Activated CD4-positive, alpha-beta memory T cell treated with anti-CD3 and anti-CD28 coated beads for 36 hours (primary cell): Measurements from ENCODE around the gene TM4SF18. TPM values are rescaled to one million over a fixed set of nuclear protein-coding genes. Genes with fewer than 3 reads are reported as not detected.
A peak's percentile ranks its signal among the peaks of the same experiment; 100 is the strongest.
"Not testable (repeated sequence)": the region's sequence is repeated elsewhere in the genome, so short reads cannot be mapped to it uniquely, and the experiment has no call there.

Source experiments
- CTCF ChIA-PET: fragments of 350-600 bp; sonication (Branson Sonifier 250); formaldehyde crosslinking; loops from one replicate; lab custom pipeline; 2021; ENCODE audit warnings: antibody characterized with exemption, inconsistent platforms; lab: Charles Lee
- POLR2A ChIA-PET: fragments of 350-600 bp; sonication (Branson Sonifier 250); formaldehyde crosslinking; loops from one replicate; lab custom pipeline; 2021; ENCODE audit warnings: antibody characterized with exemption; lab: Charles Lee
- DNase-seq: peaks from one replicate; pipeline ENCODE4 v3.0.0-alpha.2; 2020
- H3K27ac Mint-ChIP-seq: one replicate; pipeline ENCODE4 v1.8.0; 2021; ENCODE audit warnings: mixed read lengths
- H3K27me3 Mint-ChIP-seq: one replicate; pipeline ENCODE4 v1.8.0; 2021; ENCODE audit warnings: mixed read lengths
- H3K36me3 Mint-ChIP-seq: one replicate; pipeline ENCODE4 v1.8.0; 2021; ENCODE audit warnings: mixed read lengths
- H3K4me1 Mint-ChIP-seq: one replicate; pipeline ENCODE4 v1.8.0; 2021; ENCODE audit warnings: low read depth, mixed read lengths
- H3K4me3 Mint-ChIP-seq: one replicate; pipeline ENCODE4 v1.8.0; 2021; ENCODE audit warnings: mild to moderate bottlenecking, mixed read lengths
- H3K9me3 Mint-ChIP-seq: one replicate; pipeline ENCODE4 v1.8.0; 2021; ENCODE audit warnings: mixed read lengths
- intact Hi-C: fragments of 100-400 bp; cut with micrococcal nuclease; formaldehyde crosslinking; loops from one replicate; pipeline ENCODE4 v1.15.1; 2023
- total RNA-seq, 2 experiments: library from RNA; stranded (reverse); gene quantifications; one replicate each; pipeline ENCODE4 v1.2.3, GENCODE V29; 2021

TM4SF18 gene
- total RNA-seq, 2 experiments from 2014 or later = not detected

- ChIA-PET CTCF (interaction anchor here (1.4 kb wide), 1 partner anchor 446 kb away, joined by 3 read pairs; no protein-coding TSS in a partner anchor), POLR2A (no interaction called here)
- H3K27ac Mint-ChIP-seq = no peak overlapping the region
- no peak for DNase-seq
- no peaks in the 10 kb centered on the region for H3K36me3 Mint-ChIP-seq
- intact Hi-C loops = no loop called here
- H3K9me3 Mint-ChIP-seq = no peaks in the 10 kb centered on the region
- peaks cover 4% of the 10 kb centered on the region for H3K4me1 Mint-ChIP-seq
- H3K27me3 Mint-ChIP-seq = peaks cover 7% of the 10 kb centered on the region
- H3K4me3 Mint-ChIP-seq = no peak overlapping the region
Measured at GRCh38 chr3:149362366-149362765, 28.9 kb upstream of the TM4SF18 start.

GRCh38 chr3:149356630-149357029 is 23.2 kb upstream of the TM4SF18 start:
- CTCF ChIA-PET = interaction anchor here (1.2 kb wide), 1 partner anchor 452 kb away, joined by 3 read pairs; no protein-coding TSS in a partner anchor
- POLR2A ChIA-PET = no interaction called here
- Mint-ChIP-seq H3K36me3 (no peaks in the 10 kb centered on the region), H3K9me3 (no peaks in the 10 kb centered on the region), H3K27ac (no peak overlapping the region), H3K4me1 (no peaks in the 10 kb centered on the region), H3K27me3 (peaks cover 10% of the 10 kb centered on the region), H3K4me3 (no peak overlapping the region)
- no peak for DNase-seq
- intact Hi-C loops = no loop called here

GRCh38 chr3:149356044-149356592 is 22.7 kb upstream of the TM4SF18 start:
- Mint-ChIP-seq H3K27me3 (peaks cover 8% of the 10 kb centered on the region), H3K9me3 (no peaks in the 10 kb centered on the region), H3K36me3 (no peaks in the 10 kb centered on the region), H3K4me1 (no peaks in the 10 kb centered on the region), H3K4me3 (no peak overlapping the region), H3K27ac (no peak overlapping the region)
- POLR2A ChIA-PET = no interaction called here
- intact Hi-C loops = no loop called here
- no peak for DNase-seq
- CTCF ChIA-PET = interaction anchor here (0.9 kb wide), 1 partner anchor 121 kb away, joined by 3 read pairs; no protein-coding TSS in a partner anchor

GRCh38 chr3:149353581-149354184 is 20.2 kb upstream of the TM4SF18 start:
- Mint-ChIP-seq H3K27me3 (peaks cover 10% of the 10 kb centered on the region), H3K4me3 (no peak overlapping the region), H3K27ac (no peak overlapping the region), H3K9me3 (no peaks in the 10 kb centered on the region), H3K36me3 (no peaks in the 10 kb centered on the region), H3K4me1 (no peaks in the 10 kb centered on the region)
- CTCF ChIA-PET = interaction anchor here (0.6 to 1.0 kb wide), 3 partner anchors 10 to 192 kb away, joined by 3 read pairs; no protein-coding TSS in a partner anchor
- no peak for DNase-seq
- POLR2A ChIA-PET = no interaction called here
- intact Hi-C loops = no loop called here

- intact Hi-C loops = loop anchor here (1.0 kb wide), 1 partner anchor 128 kb away; no protein-coding TSS in a partner anchor
- Mint-ChIP-seq H3K27ac (no peak overlapping the region), H3K36me3 (no peaks in the 10 kb centered on the region), H3K27me3 (peaks cover 10% of the 10 kb centered on the region), H3K4me1 (no peaks in the 10 kb centered on the region), H3K4me3 (no peak overlapping the region), H3K9me3 (no peaks in the 10 kb centered on the region)
- DNase-seq = peak; percentile 33
- ChIA-PET POLR2A (no interaction called here), CTCF (interaction anchor here (0.6 kb wide), 1 partner anchor 21 kb away, joined by 3 read pairs; no protein-coding TSS in a partner anchor)
Measured at GRCh38 chr3:149352556-149352955, 19.1 kb upstream of the TM4SF18 start.

- Mint-ChIP-seq H3K36me3 (no peaks in the 10 kb centered on the region), H3K27ac (no peak overlapping the region), H3K9me3 (no peaks in the 10 kb centered on the region), H3K4me3 (no peak overlapping the region), H3K27me3 (peaks cover 14% of the 10 kb centered on the region), H3K4me1 (no peaks in the 10 kb centered on the region)
- POLR2A ChIA-PET = no interaction called here
- intact Hi-C loops = no loop called here
- CTCF ChIA-PET = no interaction called here
- no peak for DNase-seq
Measured at GRCh38 chr3:149343951-149344350, 10.5 kb upstream of the TM4SF18 start.

GRCh38 chr3:149342413-149343380 is 9.3 kb upstream of the TM4SF18 start:
- Mint-ChIP-seq H3K27ac (no peak overlapping the region), H3K4me3 (no peak overlapping the region), H3K4me1 (no peaks in the 10 kb centered on the region), H3K9me3 (no peaks in the 10 kb centered on the region), H3K27me3 (peaks cover 13% of the 10 kb centered on the region), H3K36me3 (no peaks in the 10 kb centered on the region)
- POLR2A ChIA-PET = no interaction called here
- no peak for DNase-seq
- intact Hi-C loops = no loop called here
- CTCF ChIA-PET = interaction anchor here (1.0 kb wide), 1 partner anchor 11 kb away, joined by 3 read pairs; no protein-coding TSS in a partner anchor

GRCh38 chr3:149340310-149340933 is 7.0 kb upstream of the TM4SF18 start:
- no peak overlapping the region for H3K27ac Mint-ChIP-seq
- H3K27me3 Mint-ChIP-seq = peaks cover 8% of the 10 kb centered on the region
- ChIA-PET POLR2A (no interaction called here), CTCF (interaction anchor here (0.7 kb wide), 1 partner anchor 11 kb away, joined by 4 read pairs; no protein-coding TSS in a partner anchor)
- no peaks in the 10 kb centered on the region for H3K9me3 Mint-ChIP-seq
- no peaks in the 10 kb centered on the region for H3K4me1 Mint-ChIP-seq
- intact Hi-C loops = no loop called here
- DNase-seq = no peak
- no peaks in the 10 kb centered on the region for H3K36me3 Mint-ChIP-seq
- no peak overlapping the region for H3K4me3 Mint-ChIP-seq

- ChIA-PET POLR2A (no interaction called here), CTCF (no interaction called here)
- intact Hi-C loops = no loop called here
- no peak overlapping the region for H3K4me3 Mint-ChIP-seq
- DNase-seq = no peak
- H3K4me1 Mint-ChIP-seq = no peaks in the 10 kb centered on the region
- H3K36me3 Mint-ChIP-seq = no peaks in the 10 kb centered on the region
- no peak overlapping the region for H3K27ac Mint-ChIP-seq
- H3K27me3 Mint-ChIP-seq = peaks cover 8% of the 10 kb centered on the region
- no peaks in the 10 kb centered on the region for H3K9me3 Mint-ChIP-seq
Measured at GRCh38 chr3:149339931-149340309, 6.5 kb upstream of the TM4SF18 start.

GRCh38 chr3:149337486-149337885 is 4.0 kb upstream of the TM4SF18 start:
- H3K9me3 Mint-ChIP-seq, H3K27me3 Mint-ChIP-seq, H3K36me3 Mint-ChIP-seq, H3K4me3 Mint-ChIP-seq, intact Hi-C loops, H3K4me1 Mint-ChIP-seq, POLR2A ChIA-PET, DNase-seq, CTCF ChIA-PET, H3K27ac Mint-ChIP-seq: not testable (repeated sequence)

- no peak overlapping the region for H3K27ac Mint-ChIP-seq
- ChIA-PET POLR2A (no interaction called here), CTCF (no interaction called here)
- DNase-seq = no peak
- no peaks in the 10 kb centered on the region for H3K9me3 Mint-ChIP-seq
- intact Hi-C loops = no loop called here
- no peaks in the 10 kb centered on the region for H3K4me1 Mint-ChIP-seq
- H3K27me3 Mint-ChIP-seq = peaks cover 9% of the 10 kb centered on the region
- H3K36me3 Mint-ChIP-seq = no peaks in the 10 kb centered on the region
- H3K4me3 Mint-ChIP-seq = no peak overlapping the region
Measured at GRCh38 chr3:149336925-149337324, 3.5 kb upstream of the TM4SF18 start.
